Kidney (tissue), 14 donors: ENCODE measurements around the gene FPGS. TPM values are rescaled to one million over a fixed set of nuclear protein-coding genes. Genes with fewer than 3 reads are reported as not detected.
A peak's percentile ranks its signal among the peaks of the same experiment; 100 is the strongest.

Source experiments
- DNase-seq, 5 donors: peaks; one replicate each; pipeline ENCODE4 v3.0.0-alpha.2; 2013 to 2020
- FAIRE-seq: peaks from 2 replicates; lab custom pipeline; 2012; peaks lifted over from hg19 to GRCh38; lab: Jason Lieb, UNC
- H3K27ac ChIP-seq, 2 donors: one replicate each; pipeline ENCODE4 v1.7.0; 2013; ENCODE audit warnings: low read depth in 2 of 2, low read length in 2 of 2, inconsistent platforms in 1 of 2
- H3K27me3 ChIP-seq: one replicate; pipeline ENCODE4 v1.7.1; 2013; ENCODE audit warnings: low read length, inconsistent platforms; ENCODE audit not compliant: control insufficient read depth, insufficient read depth
- H3K36me3 ChIP-seq, 3 donors: one replicate each; pipeline versions ENCODE4 v1.7.0 to v1.7.1; 2013; ENCODE audit warnings: low read length in 3 of 3, control low read depth in 1 of 3, inconsistent platforms in 1 of 3; ENCODE audit not compliant: insufficient read depth in 3 of 3, control insufficient read depth in 2 of 3
- H3K4me1 ChIP-seq, 3 donors: one replicate each; pipeline versions ENCODE4 v1.7.0 to v1.7.1; 2013; ENCODE audit warnings: low read length in 3 of 3, inconsistent platforms in 1 of 3, low read depth in 1 of 3; ENCODE audit not compliant: control insufficient read depth in 2 of 3, insufficient read depth in 2 of 3
- H3K4me3 ChIP-seq, 3 donors: one replicate each; pipeline versions ENCODE4 v1.7.0 to v1.8.1; 2013; ENCODE audit warnings: low read length in 3 of 3, control low read depth in 1 of 3, inconsistent platforms in 1 of 3
- H3K9ac ChIP-seq, 3 donors: one replicate each; pipeline versions ENCODE4 v1.7.0 to v1.7.1; 2013; ENCODE audit warnings: low read length in 3 of 3, control low read depth in 1 of 3, inconsistent platforms in 1 of 3
- H3K9me3 ChIP-seq, 3 donors: one replicate each; pipeline versions ENCODE4 v1.7.0 to v1.7.1; 2013; ENCODE audit warnings: low read length in 3 of 3, control low read depth in 1 of 3, inconsistent platforms in 1 of 3; ENCODE audit not compliant: control insufficient read depth in 2 of 3, insufficient read depth in 1 of 3
- intact Hi-C: fragments of 100-400 bp; cut with DNase I; formaldehyde crosslinking; loops from one replicate; pipeline ENCODE4 v1.11.1; 2022
- polyA plus RNA-seq: library from polyadenylated mRNA; stranded (reverse); fragments of 350-450 nt; fragmentation: Illumina TruSeq; extraction: RNeasy Lipid Tissue Mini Kit (QIAGEN cat#74804); gene quantifications from one replicate; pipeline ENCODE4 v1.2.3, GENCODE V29; 2014; ENCODE audit warnings: low read depth, low replicate concordance; ENCODE audit not compliant: insufficient read depth
- total RNA-seq: library from RNA; stranded (reverse); fragmentation: NEBNext Ultra II Directional; extraction: Animal tissue kit (Norgen Biotek cat#: 25700); gene quantifications from one replicate; pipeline ENCODE4 v1.2.1, GENCODE V29; 2021
- TF ChIP-seq, protein P1 (sequence below): IDR thresholded peaks from 3 replicates; pipeline ENCODE4 v1.5.1; 2012; ENCODE audit warnings: mild to moderate bottlenecking, moderate library complexity, borderline replicate concordance; ENCODE audit not compliant: insufficient read depth; ENCODE audit errors: extremely low read depth
- donor health status: control.
- donor health status: control.
- donor health status: control.
- donor health status: control.
- donor health status: control.
- donor health status: DM: yes; HTN: yes; CAD: no.
- donor health status: Normal renal cell carcinoma (clear cell type).

FPGS gene
- total and polyA plus RNA-seq, 2 donors from 2014 or later = 44.0 to 77.2 TPM

GRCh38 chr9:127765418-127765817 is 37.3 kb upstream of the FPGS start:
- Histone ChIP-seq H3K9ac (no peak overlapping the region), H3K36me3 (no peaks in the 10 kb centered on the region), H3K9me3 (no peaks in the 10 kb centered on the region), H3K27ac (no peak overlapping the region), H3K4me1 (peaks cover 0 to 25% (median 0%) of the 10 kb centered on the region in 3 donors), H3K27me3 (no peaks in the 10 kb centered on the region), H3K4me3 (no peak overlapping the region)
- FAIRE-seq = no peak
- TF ChIP-seq, protein P1, sequence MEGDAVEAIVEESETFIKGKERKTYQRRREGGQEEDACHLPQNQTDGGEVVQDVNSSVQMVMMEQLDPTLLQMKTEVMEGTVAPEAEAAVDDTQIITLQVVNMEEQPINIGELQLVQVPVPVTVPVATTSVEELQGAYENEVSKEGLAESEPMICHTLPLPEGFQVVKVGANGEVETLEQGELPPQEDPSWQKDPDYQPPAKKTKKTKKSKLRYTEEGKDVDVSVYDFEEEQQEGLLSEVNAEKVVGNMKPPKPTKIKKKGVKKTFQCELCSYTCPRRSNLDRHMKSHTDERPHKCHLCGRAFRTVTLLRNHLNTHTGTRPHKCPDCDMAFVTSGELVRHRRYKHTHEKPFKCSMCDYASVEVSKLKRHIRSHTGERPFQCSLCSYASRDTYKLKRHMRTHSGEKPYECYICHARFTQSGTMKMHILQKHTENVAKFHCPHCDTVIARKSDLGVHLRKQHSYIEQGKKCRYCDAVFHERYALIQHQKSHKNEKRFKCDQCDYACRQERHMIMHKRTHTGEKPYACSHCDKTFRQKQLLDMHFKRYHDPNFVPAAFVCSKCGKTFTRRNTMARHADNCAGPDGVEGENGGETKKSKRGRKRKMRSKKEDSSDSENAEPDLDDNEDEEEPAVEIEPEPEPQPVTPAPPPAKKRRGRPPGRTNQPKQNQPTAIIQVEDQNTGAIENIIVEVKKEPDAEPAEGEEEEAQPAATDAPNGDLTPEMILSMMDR = no peak
- no peak for DNase-seq
- intact Hi-C loops = no loop called here

- TF ChIP-seq, protein P1 = no peak
Measured at GRCh38 chr9:127767410-127767809, 35.3 kb upstream of the FPGS start.

GRCh38 chr9:127767909-127768331 is 34.8 kb upstream of the FPGS start:
- intact Hi-C loops = no loop called here
- H3K36me3 ChIP-seq = no peaks in the 10 kb centered on the region
- TF ChIP-seq, protein P1 = no peak
- DNase-seq (peak in 4 of 5 donors; percentile 72 to 90 (median 82)), FAIRE-seq (no peak)
- peaks cover 0 to 23% (median 0%) of the 10 kb centered on the region in 3 donors for H3K4me1 ChIP-seq
- peak overlapping the region in 1 of 3 donors; percentile 53 for H3K9ac ChIP-seq
- peak overlapping the region in 1 of 3 donors; percentile 29 for H3K4me3 ChIP-seq
- H3K9me3 ChIP-seq = no peaks in the 10 kb centered on the region
- H3K27me3 ChIP-seq = no peaks in the 10 kb centered on the region
- H3K27ac ChIP-seq = peak overlapping the region; percentile 60 to 65

More at GRCh38 chr9:127767410-127767809, 35.3 kb upstream of the FPGS start:
- no peaks in the 10 kb centered on the region for H3K27me3 ChIP-seq
- no peaks in the 10 kb centered on the region for H3K9me3 ChIP-seq
- H3K4me3 ChIP-seq = peak overlapping the region in 1 of 3 donors; percentile 29
- DNase-seq = no peak
- peaks cover 0 to 25% (median 0%) of the 10 kb centered on the region in 3 donors for H3K4me1 ChIP-seq
- H3K27ac ChIP-seq = peak overlapping the region; percentile 60 to 65
- peak overlapping the region in 1 of 3 donors; percentile 53 for H3K9ac ChIP-seq
- no peaks in the 10 kb centered on the region for H3K36me3 ChIP-seq
- no peak for FAIRE-seq
- intact Hi-C loops = no loop called here

- H3K4me3 ChIP-seq = peak overlapping the region in 2 of 3 donors; percentile 2 to 29
- TF ChIP-seq, protein P1 = no peak
Measured at GRCh38 chr9:127768698-127769097, 34.0 kb upstream of the FPGS start.

More at GRCh38 chr9:127768698-127769097, 34.0 kb upstream of the FPGS start:
- Histone ChIP-seq H3K36me3 (no peaks in the 10 kb centered on the region), H3K9me3 (no peaks in the 10 kb centered on the region), H3K4me1 (peaks cover 0 to 23% (median 0%) of the 10 kb centered on the region in 3 donors), H3K27me3 (no peaks in the 10 kb centered on the region), H3K27ac (peak overlapping the region in 1 of 2 donors; percentile 41), H3K9ac (no peak overlapping the region)
- intact Hi-C loops = no loop called here
- no peak for DNase-seq
- FAIRE-seq = no peak
